KOPT-K1 (cell line): ENCODE data around the gene SS18L1.

ENCODE experiments used
- H3K27ac ChIP-seq: fragments of 200-600 bp; sonication (generic); 2 replicates; pipeline ENCODE4 v1.5.1; 2016; ENCODE audit warnings: antibody characterized with exemption, mild to moderate bottlenecking, low read depth, low read length; ENCODE audit not compliant: poor library complexity, severe bottlenecking
- H3K36me3 ChIP-seq: fragments of 200-600 bp; sonication (generic); 2 replicates; pipeline ENCODE4 v1.5.1; 2017; ENCODE audit warnings: antibody characterized with exemption, mild to moderate bottlenecking, low read length, moderate library complexity; ENCODE audit not compliant: insufficient read depth
- H3K9me3 ChIP-seq: fragments of 200-600 bp; sonication (generic); 2 replicates; pipeline ENCODE4 v1.5.1; 2017; ENCODE audit warnings: antibody characterized with exemption, low read length, mild to moderate bottlenecking; ENCODE audit not compliant: insufficient read depth, poor library complexity, severe bottlenecking

The SS18L1 gene

DNA sequence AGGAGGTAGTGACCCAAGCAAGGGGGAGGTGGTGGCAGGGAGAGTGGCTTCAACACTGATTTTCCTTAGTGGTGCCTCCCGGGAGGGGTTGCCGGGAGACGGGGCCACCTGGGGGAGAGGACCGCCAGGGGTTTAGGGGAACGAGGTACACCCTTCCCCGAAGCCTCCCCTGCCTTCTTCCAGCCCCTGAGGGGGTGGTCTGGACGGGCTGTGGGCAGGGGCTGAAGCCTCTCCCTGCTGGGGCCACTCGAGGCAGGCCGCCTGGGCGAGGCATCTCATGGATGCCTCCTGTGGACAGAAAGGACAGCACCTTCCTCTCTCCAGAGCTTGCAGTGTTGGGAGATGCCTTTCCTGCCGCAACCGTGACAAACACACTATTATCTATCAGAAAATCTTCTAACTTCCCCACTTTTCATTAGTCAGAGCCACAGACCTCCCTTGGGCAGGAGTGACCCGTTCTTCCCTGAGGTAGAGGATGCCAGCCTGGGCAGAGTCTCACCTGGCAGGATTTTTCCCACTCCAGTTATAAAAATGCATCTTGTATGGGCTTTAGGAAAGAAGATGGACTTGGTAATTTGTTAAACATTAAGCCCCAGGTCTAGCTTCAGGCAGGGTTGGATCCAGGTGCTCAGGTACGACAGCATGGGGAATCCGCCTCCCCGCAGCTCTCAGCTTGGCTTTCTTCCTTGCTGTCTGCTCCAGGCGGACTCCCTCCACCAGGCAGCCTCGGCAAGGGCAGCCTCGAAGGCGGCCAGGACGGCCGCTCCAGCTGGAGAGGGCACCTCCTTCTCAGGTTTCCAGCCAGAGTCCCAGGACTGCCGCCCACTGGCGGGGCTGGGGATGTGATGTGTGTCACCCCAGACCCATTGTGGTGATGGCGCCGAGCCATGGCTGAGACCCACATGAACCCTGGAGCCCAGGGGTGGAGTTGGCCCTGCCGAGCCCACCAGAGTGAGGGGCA, 65.5 kb downstream of the SS18L1 start:
- Histone ChIP-seq H3K27ac (no peak overlapping the region), H3K36me3 (no peaks in the 10 kb centered on the region), H3K9me3 (no peaks in the 10 kb centered on the region)

DNA sequence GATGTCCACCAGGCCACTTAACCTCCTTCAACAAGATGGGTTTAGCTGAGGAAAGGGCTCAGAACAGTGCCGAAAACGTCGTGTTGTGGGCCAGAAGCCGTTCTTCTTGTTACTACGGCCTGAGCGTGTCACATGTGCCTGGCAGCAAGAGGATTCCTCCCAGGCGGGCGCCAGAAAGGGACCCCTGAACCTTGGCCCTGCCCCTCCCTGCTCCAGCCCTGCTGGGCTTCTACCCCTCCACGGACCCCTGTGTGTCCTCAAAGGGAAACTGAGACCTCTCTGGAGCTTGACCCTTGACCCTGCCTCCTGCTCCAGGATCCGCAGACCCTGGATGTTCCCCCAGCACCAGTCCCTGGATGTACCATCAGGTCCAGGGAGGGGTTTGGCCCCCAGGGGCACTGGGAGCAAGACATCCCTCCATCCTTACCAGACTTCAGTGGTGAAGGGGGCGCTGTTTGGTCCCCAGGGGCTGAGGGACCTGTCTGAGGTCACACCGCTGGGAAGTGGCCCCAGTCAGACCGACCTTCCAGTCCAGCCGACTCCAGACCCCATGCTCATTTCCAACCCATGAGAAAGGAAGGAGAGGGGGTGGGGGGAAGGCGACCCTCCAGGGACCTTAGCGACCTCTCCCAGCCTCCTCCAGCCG, 66.4 kb downstream of the SS18L1 start:
- H3K9me3 ChIP-seq: no peaks in the 10 kb centered on the region
- no peak overlapping the region for H3K27ac ChIP-seq
- H3K36me3 ChIP-seq: no peaks in the 10 kb centered on the region

DNA sequence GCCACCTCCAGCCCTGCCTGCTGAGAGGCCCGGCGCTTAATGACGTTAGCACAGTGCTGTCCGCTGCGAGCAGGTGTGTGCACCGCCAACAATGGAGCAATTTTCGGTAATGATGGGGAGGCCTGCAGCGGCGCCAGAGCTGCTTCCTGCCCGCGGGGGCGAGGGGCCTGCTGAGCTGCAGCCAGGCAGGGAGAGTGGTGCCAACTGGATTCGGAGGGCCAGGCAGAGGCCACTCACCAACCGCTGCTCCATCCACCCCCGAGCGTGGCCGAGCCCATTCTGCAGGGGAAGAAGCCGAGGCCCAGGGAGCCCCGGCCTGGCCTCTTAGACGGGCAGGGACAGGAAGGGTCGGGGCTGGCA, 66.9 kb downstream of the SS18L1 start:
- no peak overlapping the region for H3K27ac ChIP-seq
- no peaks in the 10 kb centered on the region for H3K9me3 ChIP-seq
- H3K36me3 ChIP-seq: no peaks in the 10 kb centered on the region

DNA sequence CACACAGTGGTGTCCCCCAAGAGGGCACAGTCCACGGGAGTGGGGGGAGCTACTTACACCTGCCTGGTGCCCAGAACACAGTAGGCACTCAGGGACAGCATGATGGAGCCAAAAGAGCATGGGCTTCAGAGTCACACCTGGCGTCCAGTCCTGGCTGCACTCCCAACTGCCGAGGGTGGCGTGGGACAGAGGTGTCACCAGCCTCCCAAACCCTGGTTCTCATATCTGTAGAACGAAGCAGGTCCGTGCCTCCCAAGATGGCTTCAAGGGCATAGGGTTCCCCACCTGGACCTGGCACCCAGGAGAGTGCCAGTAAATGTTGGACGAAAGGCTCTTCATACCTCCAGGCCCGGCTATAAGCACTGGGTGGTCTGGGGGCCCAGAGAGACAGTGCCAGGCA, 67.6 kb downstream of the SS18L1 start:
- no peak overlapping the region for H3K27ac ChIP-seq
- H3K36me3 ChIP-seq: no peaks in the 10 kb centered on the region
- H3K9me3 ChIP-seq: no peaks in the 10 kb centered on the region

DNA sequence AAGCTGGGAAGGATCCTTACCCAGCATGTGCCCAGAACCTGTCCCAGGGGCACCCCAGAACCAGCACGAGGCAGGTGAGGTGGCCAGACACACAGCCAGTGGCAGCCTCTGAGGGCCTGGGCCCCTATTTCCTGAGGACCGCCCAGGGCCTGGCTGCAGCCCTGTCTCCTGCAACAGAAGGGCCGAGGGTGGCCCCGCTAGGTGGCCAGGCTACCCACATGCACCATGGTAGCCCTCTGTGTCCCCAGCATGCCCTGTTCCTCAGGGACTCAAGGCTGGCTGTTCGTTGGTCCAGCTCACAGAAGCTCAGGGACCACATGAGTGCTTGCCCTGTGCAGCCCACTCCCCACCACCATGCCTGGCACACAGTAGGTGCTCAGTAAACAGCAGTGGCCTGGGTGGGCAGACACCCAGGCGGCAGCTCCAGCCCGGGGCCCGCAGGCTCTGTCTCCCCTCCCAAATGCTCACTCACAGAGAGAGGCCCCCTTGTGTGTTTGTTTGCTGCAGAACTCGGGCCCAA, 68.3 kb downstream of the SS18L1 start:
- Histone ChIP-seq H3K27ac (no peak overlapping the region), H3K36me3 (no peaks in the 10 kb centered on the region), H3K9me3 (no peaks in the 10 kb centered on the region)

DNA sequence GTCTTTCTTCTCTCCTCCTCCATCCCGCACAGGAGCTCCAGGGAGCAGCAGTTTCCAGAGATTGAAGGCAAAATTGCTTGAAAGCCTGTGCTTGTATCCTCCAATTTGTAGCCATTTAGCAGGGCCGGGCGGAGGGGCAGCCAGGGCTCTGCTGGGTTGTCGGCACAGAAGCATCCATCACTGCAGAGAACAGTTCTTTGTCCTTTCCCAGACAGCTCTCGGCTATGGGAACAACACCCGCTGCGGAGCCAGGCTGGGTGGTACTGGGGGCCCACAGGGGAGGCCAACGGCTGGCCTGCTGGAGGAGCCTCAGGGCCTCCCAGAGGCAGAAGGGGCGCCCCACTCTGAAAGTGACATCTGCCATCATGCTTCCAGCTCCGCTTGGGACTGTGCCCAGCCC, 68.7 kb downstream of the SS18L1 start:
- Histone ChIP-seq H3K36me3 (no peaks in the 10 kb centered on the region), H3K27ac (no peak overlapping the region), H3K9me3 (no peaks in the 10 kb centered on the region)

DNA sequence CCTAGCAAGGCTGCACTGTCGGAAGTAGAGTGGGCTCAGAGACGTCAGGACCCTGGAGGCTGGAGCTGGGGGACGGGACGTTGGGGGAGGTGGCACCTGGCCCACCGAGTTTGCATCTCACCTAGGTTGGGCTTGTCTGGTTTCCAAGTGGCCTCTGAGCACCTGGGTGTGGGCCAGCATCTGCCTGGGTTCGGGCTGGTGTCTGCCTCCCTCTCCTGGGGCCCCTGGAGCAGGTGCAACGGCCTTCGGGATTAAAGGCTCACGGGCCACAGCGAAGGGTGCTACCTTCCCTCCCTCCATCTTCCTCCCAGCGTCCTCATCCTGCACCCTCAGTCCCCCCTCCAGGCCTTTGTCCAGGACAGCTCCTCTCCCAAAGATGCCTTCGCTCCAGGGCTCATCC, 70.5 kb downstream of the SS18L1 start:
- H3K9me3 ChIP-seq: no peaks in the 10 kb centered on the region
- no peaks in the 10 kb centered on the region for H3K36me3 ChIP-seq
- no peak overlapping the region for H3K27ac ChIP-seq

DNA sequence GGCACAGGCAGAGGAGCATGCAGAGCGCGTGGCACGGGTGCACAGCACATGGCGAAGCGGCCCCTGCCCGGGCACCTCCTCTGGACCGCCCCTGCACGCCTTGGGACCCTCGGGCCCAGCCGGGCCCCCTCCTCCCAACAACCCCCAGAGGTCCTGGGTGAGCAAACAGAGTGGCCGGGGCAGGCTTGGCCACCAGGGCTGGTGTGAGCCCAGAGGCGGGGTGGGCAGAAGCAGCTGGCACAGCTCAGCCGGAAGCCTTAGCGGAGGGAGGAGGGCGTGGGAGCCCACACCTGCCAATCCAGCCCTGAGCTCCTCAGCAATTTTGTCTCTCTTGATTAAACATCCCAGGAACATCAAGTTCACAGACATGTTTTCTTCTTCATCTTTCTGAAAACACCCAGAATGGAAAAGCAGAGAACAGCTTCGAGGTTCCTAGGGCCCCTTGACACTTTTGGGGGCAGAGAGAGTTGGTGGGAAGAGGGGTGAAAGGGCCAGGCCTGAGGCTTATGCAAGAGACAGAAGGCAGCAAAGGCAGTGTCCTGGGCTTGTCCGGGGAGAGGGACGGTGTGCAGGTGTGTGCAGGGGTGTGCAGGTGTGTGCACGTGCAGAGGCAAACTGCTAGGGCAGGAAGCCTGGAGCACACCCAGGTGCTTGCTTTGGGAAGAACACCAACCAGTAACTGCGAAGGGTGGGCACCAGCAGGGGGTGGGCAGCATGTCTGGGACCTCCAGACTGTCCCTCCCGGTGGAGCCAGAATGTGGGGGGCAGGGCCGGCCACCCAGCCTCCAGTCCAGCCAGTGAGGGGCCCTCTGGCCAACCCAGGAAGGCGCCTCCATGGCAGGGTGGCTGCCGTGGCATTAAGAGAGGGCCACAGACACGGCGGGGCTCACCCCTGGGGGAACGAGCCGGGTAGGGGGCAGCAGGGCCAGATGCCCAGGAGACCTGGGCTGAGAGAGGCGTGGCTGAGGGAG, 71.7 kb downstream of the SS18L1 start:
- no peaks in the 10 kb centered on the region for H3K9me3 ChIP-seq
- no peaks in the 10 kb centered on the region for H3K36me3 ChIP-seq
- no peak overlapping the region for H3K27ac ChIP-seq

DNA sequence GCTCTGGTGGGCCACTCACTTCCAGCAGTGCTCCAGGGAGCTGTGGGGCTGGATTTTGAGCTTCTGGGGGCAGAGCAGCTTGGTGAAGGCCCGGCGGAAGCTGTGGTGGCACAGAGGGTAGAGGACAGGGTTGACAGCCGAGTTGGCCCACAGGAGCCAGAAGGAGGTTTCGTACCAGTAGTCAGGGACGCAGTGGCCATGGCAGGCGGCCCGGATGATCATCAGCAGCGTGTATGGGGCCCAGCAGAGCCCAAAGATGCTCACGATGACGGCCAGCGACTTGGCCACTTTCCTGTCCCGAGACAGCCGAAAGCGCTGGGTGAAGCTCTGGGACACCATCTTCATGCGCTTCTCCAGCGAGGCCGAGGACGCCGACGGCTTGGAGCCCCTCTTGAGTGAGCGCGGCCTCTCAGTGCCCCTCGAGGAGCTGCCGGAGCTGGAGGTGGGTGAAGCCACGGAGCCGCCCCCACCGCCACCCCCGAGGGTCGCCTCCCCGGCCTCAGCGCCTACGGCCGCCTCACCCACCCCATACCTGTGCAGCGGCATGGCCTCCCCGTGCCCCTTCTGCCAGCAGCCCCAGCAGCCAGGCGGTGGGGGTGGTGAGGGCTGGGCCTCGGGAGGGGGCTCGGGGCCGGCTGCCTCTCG, 72.5 kb downstream of the SS18L1 start:
- H3K27ac ChIP-seq: no peak overlapping the region
- no peaks in the 10 kb centered on the region for H3K36me3 ChIP-seq
- no peaks in the 10 kb centered on the region for H3K9me3 ChIP-seq

DNA sequence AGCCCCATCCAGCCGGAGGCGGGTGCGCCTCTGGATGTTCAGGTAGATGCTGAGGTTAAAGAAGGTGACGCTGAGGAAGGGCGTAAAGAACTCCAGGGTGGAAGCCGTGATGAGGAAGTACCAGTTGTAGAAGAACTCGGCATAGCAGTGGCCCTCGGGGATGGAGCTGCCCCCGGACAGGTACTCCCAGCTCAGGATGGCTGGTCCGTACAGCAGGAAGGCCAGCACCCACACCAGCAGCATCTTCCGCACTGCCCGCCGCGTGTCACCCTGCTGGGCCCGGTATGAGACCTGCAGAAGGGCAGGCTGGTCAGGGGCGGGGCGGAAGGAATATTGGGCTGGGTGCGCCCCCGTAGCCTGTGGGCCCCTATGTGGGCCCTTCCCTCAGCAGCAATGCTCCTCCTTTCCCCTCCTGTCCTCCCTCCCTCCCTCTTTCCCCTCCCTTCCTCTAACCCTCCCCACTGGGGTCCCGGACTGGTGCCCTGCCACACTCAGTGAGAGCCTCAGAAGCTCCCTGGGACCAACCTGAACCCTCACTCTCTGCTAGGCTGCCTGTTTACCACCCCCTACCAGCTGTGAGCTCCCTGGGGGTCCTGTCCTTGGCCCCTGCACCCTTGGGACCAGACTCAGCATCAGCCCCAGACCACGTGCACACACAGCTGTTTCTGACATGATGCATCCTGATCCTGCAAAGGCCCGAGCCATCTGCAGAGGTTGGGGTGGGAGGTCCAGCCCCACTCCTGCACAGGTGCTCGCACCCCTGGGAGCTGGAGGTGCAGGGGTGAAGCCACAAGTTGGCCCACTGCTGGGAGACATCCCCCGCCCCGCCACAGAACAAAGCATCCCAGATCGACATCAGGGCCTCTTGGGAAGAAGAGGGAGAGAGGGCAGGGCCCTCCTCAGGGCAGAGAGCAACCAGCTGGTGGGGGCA, 73.3 kb downstream of the SS18L1 start:
- no peaks in the 10 kb centered on the region for H3K36me3 ChIP-seq
- no peak overlapping the region for H3K27ac ChIP-seq
- no peaks in the 10 kb centered on the region for H3K9me3 ChIP-seq

DNA sequence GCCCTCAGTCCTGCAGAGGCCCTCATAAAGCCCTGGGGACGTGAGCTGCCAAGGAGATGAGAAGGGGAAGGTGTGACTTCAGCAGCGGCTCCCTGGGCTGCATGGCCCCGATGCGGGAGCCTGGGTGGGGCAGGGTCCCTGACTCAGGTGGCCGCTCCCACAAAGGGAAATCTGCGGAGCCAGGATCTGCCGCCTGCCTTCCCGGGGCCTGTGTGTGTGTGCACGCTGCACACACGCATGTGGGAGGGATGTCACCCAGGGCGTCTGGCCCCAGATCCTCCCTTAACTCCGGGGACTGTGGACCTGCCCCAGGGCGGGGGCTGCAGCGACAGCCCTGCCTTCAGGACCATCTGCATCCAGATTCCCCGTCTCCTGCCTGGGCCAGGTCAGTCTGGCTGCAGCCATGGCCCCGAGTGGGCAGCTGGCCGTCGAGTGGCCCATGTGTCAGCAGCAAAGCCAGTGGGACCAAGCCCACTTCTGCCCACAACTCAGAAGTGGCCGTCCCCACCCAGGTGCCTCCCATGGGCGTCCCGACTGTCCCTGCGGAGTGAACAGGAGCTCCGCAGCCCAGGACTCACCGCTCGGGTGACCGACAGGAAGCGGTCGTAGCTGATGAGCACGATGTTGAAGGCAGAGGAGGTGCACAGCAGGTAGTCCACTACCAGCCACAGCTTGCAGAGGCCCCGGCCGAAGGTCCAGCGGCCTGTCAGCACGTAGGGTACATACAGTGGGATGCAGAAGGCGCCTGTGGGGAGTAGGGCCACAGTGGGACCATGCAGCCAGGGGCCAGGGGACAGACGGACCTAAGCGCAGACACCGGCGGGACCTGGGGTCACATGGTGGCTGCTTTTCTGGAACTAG, 74.6 kb downstream of the SS18L1 start:
- H3K27ac ChIP-seq: no peak overlapping the region
- no peaks in the 10 kb centered on the region for H3K36me3 ChIP-seq
- H3K9me3 ChIP-seq: no peaks in the 10 kb centered on the region

DNA sequence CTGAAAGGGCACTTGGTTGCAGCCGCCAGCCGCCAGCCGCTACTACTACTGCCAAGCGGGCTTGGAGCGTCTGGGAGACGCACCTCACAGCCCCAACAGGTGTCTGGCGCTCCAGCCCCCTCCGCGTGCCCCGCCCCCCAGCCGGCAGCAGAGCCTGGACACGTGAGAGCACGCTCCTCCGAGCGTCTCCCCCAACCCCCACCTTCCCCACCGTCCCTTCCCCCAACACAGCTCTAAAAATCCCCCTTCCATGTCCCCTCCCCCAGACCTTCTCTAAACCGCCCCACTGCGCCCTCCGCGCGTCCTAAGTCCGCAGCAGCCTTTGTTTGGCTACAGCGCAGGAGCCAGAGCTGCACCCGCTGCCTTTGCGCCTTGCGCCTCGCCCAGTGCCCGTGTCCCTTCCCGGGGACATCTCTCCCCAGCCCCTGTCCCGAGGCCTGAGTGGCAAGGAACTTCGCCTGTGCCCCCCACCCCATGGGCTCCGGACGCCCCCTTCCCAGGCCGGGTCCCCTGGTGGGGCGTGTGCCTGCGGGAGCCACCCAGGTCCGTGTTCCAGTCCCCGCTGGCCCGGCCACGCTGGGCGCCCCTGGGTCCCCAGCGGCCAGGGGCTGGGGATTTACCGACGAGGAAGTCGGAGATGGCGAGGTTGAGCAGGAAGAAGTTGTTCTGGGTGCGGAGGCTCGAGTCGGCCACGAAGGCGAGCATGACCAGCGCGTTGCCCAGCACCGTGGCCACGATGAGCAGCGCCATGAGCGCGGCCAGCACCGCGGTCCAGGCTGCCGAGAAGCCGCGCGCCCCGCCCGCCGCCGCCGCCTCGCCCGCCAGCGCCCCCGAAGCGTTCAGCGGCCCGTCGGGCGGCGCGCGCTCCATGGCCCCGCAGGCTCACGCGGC, 75.8 kb downstream of the SS18L1 start:
- Histone ChIP-seq H3K9me3 (no peaks in the 10 kb centered on the region), H3K36me3 (no peaks in the 10 kb centered on the region), H3K27ac (no peak overlapping the region)
